A204.1 (cell line): Measurements from ENCODE around the gene C8G.

Experiments used
- FAIRE-seq: peaks from 2 replicates; lab custom pipeline; 2012; peaks lifted over from hg19 to GRCh38; lab: Jason Lieb, UNC

C8G gene

GRCh38 chr9:136968333-136969127, 23.5 kb downstream of the C8G start:
- no peak for FAIRE-seq

GRCh38 chr9:136969150-136969549, 24.1 kb downstream of the C8G start:
- no peak for FAIRE-seq

- FAIRE-seq = no peak
These were observed 24.7 kb downstream of the C8G start for GRCh38 chr9:136969774-136970173.

DNA sequence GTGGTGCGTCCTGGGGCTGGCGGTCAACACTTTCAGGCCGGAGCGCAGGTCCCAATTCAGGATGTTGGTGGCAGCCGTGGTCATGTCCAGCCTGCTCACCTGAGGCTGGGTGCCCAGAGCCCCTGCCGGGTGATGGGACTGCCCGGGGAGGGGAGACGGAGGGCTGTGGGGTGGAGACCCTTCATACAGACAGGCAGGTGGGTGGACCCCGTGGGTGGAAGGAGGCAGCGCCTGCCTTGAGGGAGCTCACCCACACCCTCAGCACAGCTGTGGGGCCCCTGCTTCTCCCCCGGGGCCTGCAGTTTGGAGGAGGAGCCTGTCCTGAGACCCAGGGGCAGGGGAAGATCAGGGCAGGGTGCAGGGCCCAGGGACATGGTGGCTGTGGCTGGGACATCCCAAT, 25.3 kb downstream of the C8G start:
- no peak for FAIRE-seq

GRCh38 chr9:136971746-136972145, 26.7 kb downstream of the C8G start:
- no peak for FAIRE-seq

DNA sequence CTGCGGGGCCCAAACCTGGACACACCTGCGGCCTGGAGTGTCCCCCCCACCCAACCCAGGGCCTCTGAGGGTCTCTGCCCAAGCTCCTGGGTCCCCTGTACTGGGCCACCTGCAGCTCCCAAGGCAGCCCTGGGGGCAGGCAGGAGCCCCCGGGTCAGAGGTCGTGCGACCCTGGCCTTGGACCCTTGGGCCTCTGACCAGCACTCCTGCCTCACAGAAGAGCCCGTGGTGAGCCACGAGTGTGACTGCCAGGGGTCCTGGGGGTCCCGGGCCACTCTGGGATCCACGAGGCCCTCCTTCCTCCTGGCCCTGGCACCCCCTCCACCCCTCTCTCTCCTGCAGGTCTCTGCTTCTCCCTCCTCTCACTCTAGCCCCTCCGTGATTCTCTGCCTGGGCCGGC, 27.3 kb downstream of the C8G start:
- FAIRE-seq = no peak

- no peak for FAIRE-seq
These were observed 27.7 kb downstream of the C8G start for GRCh38 chr9:136972743-136973142.

DNA sequence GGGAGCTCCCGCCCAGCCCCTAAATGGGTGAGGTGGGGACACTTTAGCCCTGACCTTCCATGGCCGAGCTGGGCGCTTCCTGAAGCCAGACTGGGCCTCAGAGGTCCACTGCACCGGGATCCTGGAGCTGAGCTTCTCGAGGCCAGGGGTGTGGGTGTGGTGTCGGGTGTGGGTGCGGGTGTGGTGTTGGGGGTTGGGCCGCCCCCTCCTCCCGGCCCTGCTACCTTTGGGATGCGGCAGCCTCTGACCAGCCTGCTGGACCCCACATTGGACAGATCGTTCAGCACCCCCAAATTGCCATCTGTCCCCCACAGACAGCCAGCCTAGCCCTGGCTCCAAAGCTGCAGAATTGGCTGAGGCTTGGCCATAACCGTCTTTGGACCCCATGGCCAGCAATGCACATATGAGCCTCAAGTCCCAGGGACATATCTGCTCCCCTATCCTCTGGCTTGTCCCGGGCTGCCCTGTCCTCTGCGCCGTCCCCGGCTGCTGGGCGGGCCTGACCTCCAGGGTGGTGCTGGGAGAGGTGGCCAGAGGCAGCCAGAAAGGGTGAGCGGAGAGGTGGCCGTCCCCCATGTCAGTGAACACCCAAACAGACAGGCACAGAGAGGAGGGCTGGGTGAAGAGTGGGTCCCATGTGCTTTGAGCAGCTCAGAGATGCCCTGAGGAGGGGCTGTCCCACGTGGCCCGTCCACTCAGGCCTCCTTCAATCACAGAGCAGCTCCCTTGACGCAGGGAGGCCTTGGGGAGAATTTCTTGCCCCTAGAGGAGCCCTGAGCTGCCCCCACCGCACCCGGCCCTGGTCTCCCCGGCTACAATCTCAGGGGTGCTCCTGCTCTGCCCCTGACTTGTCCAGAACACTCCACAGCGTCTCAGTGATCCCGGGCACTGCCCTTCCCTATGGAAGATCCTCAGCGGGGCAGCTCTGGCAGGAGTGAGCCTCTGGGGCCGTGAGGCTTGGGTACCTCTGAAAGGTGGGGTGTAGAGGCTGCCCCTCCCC, 28.9 kb downstream of the C8G start:
- FAIRE-seq = no peak

DNA sequence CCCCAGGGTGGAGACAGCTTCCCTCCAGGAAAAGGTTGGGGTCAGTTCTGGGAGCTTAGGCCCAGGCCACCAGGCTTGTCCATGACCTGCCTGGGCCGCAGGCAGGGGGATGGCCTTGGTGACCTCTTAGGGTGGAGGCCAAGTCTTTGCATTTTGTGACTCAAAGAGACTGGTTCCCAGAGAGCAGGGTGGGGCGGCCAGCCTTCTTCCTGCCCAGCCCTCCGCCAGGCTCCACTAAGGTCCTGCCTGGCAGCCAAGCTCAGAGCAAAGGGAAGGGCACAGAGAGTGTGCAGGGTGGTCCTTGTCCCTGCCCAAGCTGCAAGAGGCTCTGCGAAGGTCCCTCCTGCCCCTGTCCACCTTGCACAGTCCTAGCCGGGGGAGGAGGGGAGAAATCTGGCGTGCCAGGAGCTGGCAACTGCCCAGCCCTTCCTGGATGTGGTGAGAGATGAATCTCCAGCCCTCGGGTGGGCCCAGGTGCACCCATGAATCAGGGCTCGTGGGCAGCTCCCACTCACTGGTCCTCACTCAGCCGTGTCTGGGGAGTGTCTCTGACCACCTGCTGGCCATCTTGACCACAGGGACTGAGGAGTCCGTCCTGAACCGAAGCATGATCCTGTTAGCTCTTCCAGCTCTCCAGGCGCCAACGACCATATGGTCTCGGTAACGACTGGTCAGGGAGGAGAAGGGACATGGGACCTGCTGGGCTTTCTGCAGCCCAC, 29.9 kb downstream of the C8G start:
- no peak for FAIRE-seq

- no peak for FAIRE-seq
These were observed 30.6 kb downstream of the C8G start for GRCh38 chr9:136975644-136976043.

DNA sequence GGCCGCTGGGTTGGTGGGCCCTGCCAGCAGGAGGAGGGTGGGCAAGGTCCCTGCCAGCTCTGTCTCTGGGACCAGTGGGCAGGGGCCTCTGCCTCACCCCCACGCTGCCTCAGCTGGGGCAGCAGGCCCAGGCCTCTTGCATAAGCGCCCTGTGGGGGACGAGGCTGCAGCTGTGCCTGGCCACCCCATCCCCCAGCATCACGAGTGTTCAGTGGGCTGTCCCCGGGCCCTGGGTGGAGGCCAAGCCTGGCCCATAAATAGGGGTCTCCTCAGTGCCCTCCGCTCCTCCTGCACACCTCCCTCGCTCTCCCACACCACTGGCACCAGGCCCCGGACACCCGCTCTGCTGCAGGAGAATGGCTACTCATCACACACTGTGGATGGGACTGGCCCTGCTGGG, 32.2 kb downstream of the C8G start, which contains the start of gene PTGDS:
TSS of gene PTGDS (plus strand) at position 282 of the 400 bp plus-strand sequence. CDS start at position 357, 75 bp downstream.
- FAIRE-seq = no peak

DNA sequence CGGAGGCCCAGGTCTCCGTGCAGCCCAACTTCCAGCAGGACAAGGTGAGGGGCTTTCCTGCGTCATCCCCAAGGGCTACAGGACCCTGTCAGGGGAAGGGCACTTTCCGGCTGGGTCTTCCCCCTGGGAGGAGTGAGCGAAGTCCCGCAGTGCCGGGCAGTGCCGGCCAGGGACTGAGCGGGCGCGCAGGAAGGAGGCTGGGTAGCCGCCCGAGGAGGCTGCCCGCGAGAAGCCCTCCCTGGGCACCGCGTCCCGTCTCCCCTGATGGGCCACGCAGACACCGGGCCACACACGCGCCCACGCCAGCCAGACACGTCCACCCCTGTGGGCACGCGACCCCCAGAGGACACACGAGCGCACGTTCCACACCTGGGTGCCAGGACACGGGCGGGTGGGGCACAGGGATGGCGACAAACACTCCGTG, 32.6 kb downstream of the C8G start:
- FAIRE-seq = no peak

- no peak for FAIRE-seq
These were observed 33.2 kb downstream of the C8G start for GRCh38 chr9:136978073-136978864.

- no peak for FAIRE-seq
These were observed 34.0 kb downstream of the C8G start for GRCh38 chr9:136978865-136979544.

- no peak for FAIRE-seq
These were observed 34.9 kb downstream of the C8G start for GRCh38 chr9:136979769-136980587.

DNA sequence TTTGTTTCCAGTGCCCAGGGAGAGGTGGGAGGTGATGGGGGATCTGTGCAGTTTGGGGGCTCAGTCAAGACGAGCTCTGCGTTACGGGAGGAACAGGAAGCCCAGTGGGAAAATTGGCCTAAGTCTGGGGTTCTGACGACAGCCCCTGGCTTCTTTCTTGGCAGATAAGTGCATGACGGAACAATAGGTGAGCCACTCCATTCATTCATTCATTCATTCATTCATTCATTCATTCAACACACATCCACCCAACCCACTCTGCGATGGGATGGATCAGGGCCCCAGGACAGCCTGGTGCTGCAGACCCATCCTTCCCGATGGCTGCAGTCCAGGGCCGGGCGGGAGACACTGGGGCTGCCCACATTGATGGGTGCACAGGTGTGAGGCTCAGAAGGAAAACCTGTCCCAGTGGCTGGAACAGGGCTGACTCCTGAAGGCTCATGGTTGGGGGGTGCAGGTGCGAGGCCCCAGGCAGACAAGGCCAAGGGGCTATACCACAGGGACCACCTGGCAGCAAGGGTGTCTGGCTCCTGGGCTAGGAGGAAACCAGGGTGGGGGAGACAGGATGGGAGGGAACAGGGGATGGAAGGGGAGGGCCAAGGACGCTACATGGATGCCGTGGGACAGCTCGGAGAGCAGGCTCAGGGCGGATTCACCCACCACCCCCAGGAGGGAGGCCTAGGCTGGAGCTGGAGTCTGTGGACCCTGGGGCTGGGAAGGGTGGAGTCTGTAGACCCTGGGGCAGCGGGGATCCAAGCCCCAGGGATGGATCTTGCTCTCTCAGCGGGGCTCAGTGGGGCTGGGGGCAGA, 35.8 kb downstream of the C8G start:
- no peak for FAIRE-seq

GRCh38 chr9:136981588-136982231, 36.7 kb downstream of the C8G start:
- no peak for FAIRE-seq

DNA sequence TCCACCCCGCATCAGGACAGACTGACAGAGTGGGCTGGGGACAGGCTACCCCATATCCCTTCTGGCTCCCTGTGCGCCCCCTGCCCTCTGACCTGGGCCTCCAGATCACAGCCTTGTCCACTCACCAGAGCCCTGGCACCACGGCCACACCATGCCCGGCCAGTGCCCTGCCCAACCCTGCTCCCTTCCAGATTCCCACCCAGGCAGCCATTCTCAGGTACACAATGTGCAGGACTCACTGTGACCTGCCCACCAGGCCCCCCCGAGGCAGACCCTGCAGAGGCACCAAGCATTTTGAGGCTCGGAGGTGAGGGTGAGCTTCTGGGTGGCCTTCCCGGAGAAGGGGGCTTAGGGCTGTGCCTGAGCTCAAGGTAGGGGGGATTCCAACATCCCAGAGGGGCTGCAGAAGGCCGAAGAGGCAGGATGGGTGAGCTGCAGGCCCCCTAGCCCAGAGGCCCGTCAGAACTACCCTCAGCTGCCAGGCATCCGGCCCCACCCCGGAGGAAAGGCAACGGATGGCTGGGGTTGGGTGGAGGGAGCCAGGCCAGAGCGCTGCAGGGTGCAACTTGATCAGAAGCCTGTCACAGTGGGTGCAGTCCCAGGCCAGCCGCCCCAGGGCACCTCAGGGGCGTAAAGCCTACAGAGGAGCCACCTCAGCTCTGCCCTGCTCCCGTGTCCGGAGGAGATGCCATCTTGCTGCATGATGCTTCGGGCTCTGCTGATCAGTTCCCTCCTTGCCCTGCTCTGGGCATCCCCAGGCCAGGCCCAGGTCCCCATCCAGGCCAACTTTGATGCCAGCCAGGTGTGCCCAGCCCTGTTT, 37.4 kb downstream of the C8G start, which contains the start of gene LCNL1:
TSS of gene LCNL1 (plus strand) at position 762 of the 820 bp plus-strand sequence. CDS start 594 bp downstream, outside the sequence.
- FAIRE-seq = no peak
